HG03575 (cell line): ENCODE measurements around the gene SMARCD1.

ENCODE experiments used
- ATAC-seq: cut with Tn5 transposase; IDR thresholded peaks from one replicate; pipeline ENCODE4 v1.9.1; 2021; ENCODE audit not compliant: unreplicated experiment, insufficient number of reproducible peaks, low FRiP score; ENCODE audit errors: extremely low read depth

Gene SMARCD1

GRCh38 chr12:50084775-50085614, at the start of gene SMARCD1:
SMARCD1 (plus strand) TSS chr12:50085342; CDS start chr12:50085370, 28 bp downstream.
- no peak for ATAC-seq

- ATAC-seq, result no peak
Measured at GRCh38 chr12:50038336-50038735, 46.8 kb upstream of the SMARCD1 start.

- ATAC-seq, result no peak
Measured at GRCh38 chr12:50039151-50039835, 45.8 kb upstream of the SMARCD1 start.

DNA sequence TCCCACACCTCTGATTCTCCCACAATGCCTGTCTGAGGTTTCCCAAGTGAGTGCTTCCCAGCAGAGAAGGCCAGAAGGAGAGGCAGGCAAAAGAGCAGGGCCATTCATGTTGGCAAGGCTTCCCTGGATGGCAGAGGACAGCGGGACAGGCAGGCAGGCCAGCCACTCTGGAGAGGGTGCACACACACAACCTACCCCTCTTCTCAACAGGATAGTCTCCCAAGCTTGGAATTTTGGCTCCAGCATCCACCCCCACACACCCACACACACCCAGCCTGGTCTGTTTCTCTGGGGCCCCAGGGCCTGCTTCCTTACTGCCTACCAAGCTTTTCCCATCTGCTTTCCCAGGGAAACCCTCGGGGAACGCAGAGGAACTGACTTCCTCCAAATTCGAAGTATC, 44.5 kb upstream of the SMARCD1 start:
- no peak for ATAC-seq

- ATAC-seq, result no peak
Measured at GRCh38 chr12:50041062-50041860, 43.9 kb upstream of the SMARCD1 start.

- no peak for ATAC-seq
Measured at GRCh38 chr12:50041962-50042361, 43.2 kb upstream of the SMARCD1 start.

DNA sequence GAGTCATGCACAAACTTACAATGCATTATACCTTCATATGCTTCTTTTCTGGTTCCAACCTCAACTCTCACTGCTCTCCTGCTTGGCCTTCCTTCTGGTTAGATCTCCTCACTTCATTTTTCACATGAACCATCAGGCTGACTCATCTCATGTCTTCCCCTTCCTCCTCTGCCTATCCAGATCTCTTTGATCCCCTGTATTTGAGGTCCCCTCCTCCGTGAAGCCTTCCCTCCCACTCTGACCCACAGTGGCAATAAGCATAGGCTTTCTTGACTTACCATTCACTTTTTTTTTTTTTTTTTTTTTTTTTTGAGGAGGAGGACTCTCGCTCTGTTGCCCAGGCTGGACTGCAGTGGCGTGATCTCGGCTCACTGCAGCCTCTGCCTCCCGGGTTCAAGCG, 42.4 kb upstream of the SMARCD1 start:
- no peak for ATAC-seq

DNA sequence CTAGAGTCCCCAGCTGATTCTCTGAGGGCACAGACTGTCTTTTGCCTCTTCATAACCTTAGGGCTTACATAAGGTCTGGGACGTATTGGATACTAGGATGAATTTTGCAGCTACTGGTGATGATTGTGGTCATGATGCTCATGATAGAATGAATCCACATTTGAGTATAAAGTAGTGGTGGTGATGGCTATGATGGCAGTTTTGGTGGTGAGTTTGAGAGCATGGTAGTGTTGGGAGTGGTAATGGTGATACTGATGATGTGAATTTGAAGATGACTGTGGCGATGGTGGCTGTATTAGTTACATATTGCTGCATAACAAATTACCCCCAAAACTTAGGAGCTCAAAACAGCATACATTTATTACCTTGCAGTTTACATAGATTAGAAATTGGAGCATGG, 41.8 kb upstream of the SMARCD1 start:
- ATAC-seq, result no peak

DNA sequence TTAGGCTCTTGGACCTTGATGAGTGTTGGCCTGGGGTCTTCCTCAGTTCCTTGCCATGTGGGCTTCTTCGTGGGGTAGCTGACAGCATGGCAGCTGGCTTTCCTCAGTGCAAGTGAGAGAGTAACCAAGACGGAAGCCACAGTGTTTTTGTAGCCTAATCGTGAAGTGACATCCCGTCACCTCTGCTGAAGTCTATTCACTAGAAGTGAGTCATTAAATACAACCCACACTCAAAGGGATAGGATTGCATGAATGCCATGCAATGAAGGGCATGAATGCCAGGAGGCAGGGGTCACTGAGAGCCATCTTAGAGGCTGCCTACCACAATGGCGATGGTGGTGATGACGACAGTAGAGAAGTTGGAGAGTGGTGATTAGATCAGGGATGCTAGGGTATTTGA, 41.3 kb upstream of the SMARCD1 start:
- no peak for ATAC-seq

GRCh38 chr12:50047693-50048250, 37.4 kb upstream of the SMARCD1 start:
- ATAC-seq, result no peak

- no peak for ATAC-seq
Measured at GRCh38 chr12:50049254-50050118, 35.7 kb upstream of the SMARCD1 start.

DNA sequence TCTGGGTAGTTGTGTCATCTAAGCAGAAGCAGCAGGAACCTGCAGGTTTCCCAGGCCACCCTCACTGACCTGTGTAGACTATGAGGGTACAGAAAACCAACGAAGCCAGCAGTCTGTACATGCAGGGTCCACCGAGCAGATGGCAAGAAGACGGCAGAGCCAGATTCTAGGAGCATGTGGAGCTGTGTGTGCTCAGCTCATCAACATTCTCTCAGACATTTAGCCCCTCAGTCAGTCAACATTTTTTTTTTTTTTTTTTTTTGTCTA, 35.1 kb upstream of the SMARCD1 start:
- no peak for ATAC-seq

GRCh38 chr12:50050410-50051098, 34.6 kb upstream of the SMARCD1 start:
- ATAC-seq, result no peak

DNA sequence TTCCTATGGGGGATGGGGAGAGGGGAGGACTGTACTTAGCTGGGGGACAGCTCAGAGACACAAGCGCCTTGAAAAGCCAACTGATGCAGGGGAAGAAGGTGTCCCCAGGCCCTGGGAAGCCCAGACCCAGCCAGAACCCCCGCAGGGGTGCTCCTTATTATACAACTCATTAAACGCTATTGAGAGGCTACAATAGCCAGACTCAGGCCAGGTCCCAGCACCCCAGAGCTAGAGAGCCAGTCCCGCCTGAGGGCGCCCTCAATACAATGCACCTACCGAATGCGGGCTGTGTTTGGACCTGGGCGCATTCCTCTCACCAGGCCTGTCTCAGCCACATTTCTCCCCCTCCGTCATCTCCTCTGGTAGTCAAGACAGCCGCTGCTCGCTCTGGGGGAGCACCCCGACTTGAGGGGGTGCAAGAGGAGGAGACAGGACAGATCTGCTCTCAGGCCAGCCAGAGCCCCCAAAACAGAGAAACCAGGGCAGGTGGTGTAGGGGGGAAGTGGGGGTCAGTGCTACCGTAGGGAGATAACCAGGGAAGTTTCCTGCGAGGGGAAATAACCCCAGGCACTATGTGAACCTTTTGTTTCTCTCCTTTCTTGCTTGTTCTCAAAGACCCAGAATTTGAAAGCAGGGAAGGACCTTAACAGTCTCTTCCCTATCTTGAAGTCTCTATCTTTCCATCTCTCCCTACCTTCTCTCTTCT, 33.9 kb upstream of the SMARCD1 start:
- no peak for ATAC-seq

DNA sequence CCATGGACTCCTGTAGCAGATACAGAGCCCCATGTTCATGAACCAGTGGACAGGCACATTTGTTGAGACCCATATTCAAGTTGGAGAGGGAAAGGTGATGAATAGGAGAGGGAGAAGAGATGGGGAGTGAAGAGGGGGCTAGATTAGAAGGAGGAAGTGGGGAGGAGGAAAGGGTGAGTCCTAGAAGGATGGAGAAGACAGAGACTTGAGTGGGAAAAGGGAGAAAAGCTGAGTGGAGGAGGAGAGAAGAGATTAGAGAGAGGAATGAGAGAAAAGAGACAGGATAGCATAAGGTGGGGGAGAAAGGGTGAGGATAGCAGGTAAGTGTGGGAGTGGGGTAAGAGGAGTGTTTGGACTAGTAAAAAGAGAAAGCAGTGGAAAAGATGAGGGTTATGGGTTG, 32.6 kb upstream of the SMARCD1 start:
- ATAC-seq, result no peak

- no peak for ATAC-seq
Measured at GRCh38 chr12:50052964-50053363, 32.2 kb upstream of the SMARCD1 start.

DNA sequence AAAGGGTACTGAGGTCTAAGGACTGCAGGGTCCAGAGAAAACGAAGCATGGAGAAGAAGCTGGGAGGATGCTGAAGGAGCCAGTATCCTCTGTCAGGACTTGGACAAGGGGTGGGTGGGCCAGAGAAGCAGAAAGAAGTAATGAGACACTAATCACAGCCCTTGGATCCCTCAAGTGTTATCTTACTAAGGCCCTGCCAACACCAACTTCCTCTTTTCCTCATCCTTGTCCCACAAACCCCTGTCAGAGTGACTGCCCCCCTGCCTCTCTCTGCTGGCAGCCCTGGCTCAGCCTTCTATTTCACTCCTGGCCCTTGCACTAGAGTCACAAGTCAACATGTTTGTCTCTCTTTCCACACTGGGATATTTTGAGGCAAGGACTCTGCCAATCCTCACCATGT, 31.6 kb upstream of the SMARCD1 start:
- no peak for ATAC-seq
